Measurements from ENCODE around the gene IL17C.

DNA sequence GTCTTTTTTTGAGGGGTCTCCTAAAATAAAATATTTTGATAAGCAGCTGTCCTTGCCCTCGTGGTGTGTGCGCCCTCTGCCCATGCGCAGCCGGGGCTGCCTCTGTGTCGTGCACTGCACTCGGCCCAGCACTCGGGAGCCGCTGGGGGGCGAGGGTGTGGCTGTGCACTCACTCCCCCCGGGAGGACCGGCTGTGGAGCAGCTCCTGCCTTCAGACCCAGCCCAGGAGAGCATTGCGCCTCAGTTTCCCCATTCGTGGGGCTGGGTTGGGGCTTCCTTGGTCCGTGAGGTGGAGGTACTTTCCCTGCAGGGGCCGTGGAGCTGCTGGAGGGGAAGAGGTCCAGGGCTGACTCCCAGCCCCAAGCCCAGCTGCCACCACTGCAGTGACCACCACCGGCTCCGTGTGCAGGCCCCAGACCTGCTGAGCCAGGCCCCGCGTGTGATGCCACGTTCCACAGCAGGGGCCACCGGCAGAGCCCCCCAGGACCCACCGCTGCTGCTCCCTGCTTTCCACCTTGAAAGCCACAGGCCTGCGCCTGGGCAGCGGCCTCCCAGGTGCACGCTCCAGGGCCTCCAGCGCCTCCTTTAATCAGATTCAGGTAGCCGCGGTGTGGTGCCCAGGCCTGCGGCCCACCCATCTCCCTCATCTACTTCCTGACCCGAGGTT is 6.3 kb upstream of the IL17C start:
- TF ChIP-seq, protein P1, sequence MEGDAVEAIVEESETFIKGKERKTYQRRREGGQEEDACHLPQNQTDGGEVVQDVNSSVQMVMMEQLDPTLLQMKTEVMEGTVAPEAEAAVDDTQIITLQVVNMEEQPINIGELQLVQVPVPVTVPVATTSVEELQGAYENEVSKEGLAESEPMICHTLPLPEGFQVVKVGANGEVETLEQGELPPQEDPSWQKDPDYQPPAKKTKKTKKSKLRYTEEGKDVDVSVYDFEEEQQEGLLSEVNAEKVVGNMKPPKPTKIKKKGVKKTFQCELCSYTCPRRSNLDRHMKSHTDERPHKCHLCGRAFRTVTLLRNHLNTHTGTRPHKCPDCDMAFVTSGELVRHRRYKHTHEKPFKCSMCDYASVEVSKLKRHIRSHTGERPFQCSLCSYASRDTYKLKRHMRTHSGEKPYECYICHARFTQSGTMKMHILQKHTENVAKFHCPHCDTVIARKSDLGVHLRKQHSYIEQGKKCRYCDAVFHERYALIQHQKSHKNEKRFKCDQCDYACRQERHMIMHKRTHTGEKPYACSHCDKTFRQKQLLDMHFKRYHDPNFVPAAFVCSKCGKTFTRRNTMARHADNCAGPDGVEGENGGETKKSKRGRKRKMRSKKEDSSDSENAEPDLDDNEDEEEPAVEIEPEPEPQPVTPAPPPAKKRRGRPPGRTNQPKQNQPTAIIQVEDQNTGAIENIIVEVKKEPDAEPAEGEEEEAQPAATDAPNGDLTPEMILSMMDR (IDR thresholded peaks at IDR 0.05), result no peak
- no peak for TF ChIP-seq ZFX (IDR thresholded peaks at IDR 0.05; ENCODE audit: borderline replicate concordance)

Measured in 22Rv1 (cell line).